A673 (cell line): Measurements from ENCODE around the gene FNDC11. TPM values are rescaled to one million over a fixed set of nuclear protein-coding genes. Genes with fewer than 3 reads are reported as not detected.

Experiments
- BruUV-seq: library from RNA; stranded (reverse); fragments of 400-500 nt; replicated peaks from 2 replicates; lab custom pipeline; 2021; lab: Mats Ljungman, UMichigan
- CTCF ChIA-PET: fragments of 300-600 bp; sonication (Branson Sonifier 250); formaldehyde crosslinking; loops from one replicate; lab custom pipeline; 2022; ENCODE audit warnings: antibody characterized with exemption; lab: Charles Lee
- POLR2A ChIA-PET: fragments of 300-600 bp; sonication (Branson Sonifier 250); formaldehyde crosslinking; loops from one replicate; lab custom pipeline; 2022; ENCODE audit warnings: antibody characterized with exemption; ENCODE audit not compliant: low non-redundant PET; lab: Charles Lee
- DNase-seq: peaks from one replicate; pipeline ENCODE4 v3.0.0-alpha.2; 2015; ENCODE audit warnings: low spot score
- H3K27ac ChIP-seq: fragments of 200-600 bp; sonication (generic); 2 replicates; pipeline ENCODE4 v1.5.1; 2016; ENCODE audit warnings: mixed run types, low read depth, mild to moderate bottlenecking, mixed read lengths, antibody characterized with exemption, low read length; ENCODE audit not compliant: poor library complexity, severe bottlenecking
- H3K27me3 ChIP-seq: fragments of 200-600 bp; sonication (generic); replicated peaks from 2 replicates; pipeline ENCODE4 v1.6.1; 2017; ENCODE audit warnings: mixed run types, low read depth, mild to moderate bottlenecking, mixed read lengths, antibody characterized with exemption, low read length; ENCODE audit not compliant: insufficient read depth, poor library complexity
- H3K36me3 ChIP-seq: fragments of 200-600 bp; sonication (generic); 2 replicates; pipeline ENCODE4 v1.6.1; 2016; ENCODE audit warnings: mixed run types, mild to moderate bottlenecking, mixed read lengths, antibody characterized with exemption, low read length; ENCODE audit not compliant: insufficient read depth, poor library complexity, severe bottlenecking
- H3K4me1 ChIP-seq: fragments of 200-600 bp; sonication (generic); 2 replicates; pipeline ENCODE4 v1.6.1; 2017; ENCODE audit warnings: mixed run types, mild to moderate bottlenecking, mixed read lengths, antibody characterized with exemption, low read length; ENCODE audit not compliant: insufficient read depth, poor library complexity, severe bottlenecking
- H3K4me3 ChIP-seq: fragments of 200-600 bp; sonication (generic); 2 replicates; pipeline ENCODE4 v1.5.1; 2016; ENCODE audit warnings: low read depth, mixed run types, mild to moderate bottlenecking, mixed read lengths, low read length; ENCODE audit not compliant: poor library complexity, severe bottlenecking
- H3K9me3 ChIP-seq: fragments of 200-600 bp; sonication (generic); 2 replicates; pipeline ENCODE4 v1.6.1; 2016; ENCODE audit warnings: mixed run types, low read depth, mild to moderate bottlenecking, mixed read lengths, antibody characterized with exemption, low read length; ENCODE audit not compliant: poor library complexity, severe bottlenecking
- CTCF ChIP-seq: fragments of 300-800, 200-600 bp; sonication (generic); conservative IDR thresholded peaks from 2 replicates; pipeline ENCODE4 v1.5.1; 2017; ENCODE audit warnings: low read depth, mild to moderate bottlenecking, antibody characterized with exemption, low read length, moderate library complexity, mixed read lengths
- EZH2 ChIP-seq: fragments of 200-600 bp; sonication (generic); IDR thresholded peaks from 2 replicates; pipeline ENCODE4 v1.6.1; 2017; ENCODE audit warnings: borderline replicate concordance, low read depth, mild to moderate bottlenecking, mixed read lengths, antibody characterized with exemption, low read length; ENCODE audit not compliant: poor library complexity, severe bottlenecking
- intact Hi-C: fragments of 100-400 bp; cut with micrococcal nuclease; formaldehyde crosslinking; loops from one replicate; pipeline ENCODE4 v1.10.0; 2022; ENCODE audit not compliant: unreplicated experiment
- total RNA-seq: library from RNA; stranded (reverse); gene quantifications from 2 replicates; pipeline ENCODE4 v1.2.3, GENCODE V29; 2021

The FNDC11 gene
- total RNA-seq, 1 experiment from 2014 or later: 0.21 TPM

GRCh38 chr20:63580796-63581461 is 27.0 kb downstream of the FNDC11 start:
- POLR2A ChIA-PET: no interaction called here
- peaks cover 7% of the 10 kb centered on the region for H3K4me1 ChIP-seq
- no peak overlapping the region for H3K27ac ChIP-seq
- H3K4me3 ChIP-seq: no peak overlapping the region
- no peaks in the 10 kb centered on the region for H3K36me3 ChIP-seq
- peak; percentile 40 for DNase-seq
- no TSS peak for BruUV-seq
- H3K27me3 ChIP-seq: no peaks in the 10 kb centered on the region
- no peaks in the 10 kb centered on the region for H3K9me3 ChIP-seq
- CTCF ChIA-PET: no interaction called here
- intact Hi-C loops: no loop called here
- no peak for TF ChIP-seq EZH2
- TF ChIP-seq CTCF: peak; percentile 51

- Histone ChIP-seq H3K4me3 (no peak overlapping the region), H3K4me1 (peaks cover 7% of the 10 kb centered on the region), H3K36me3 (no peaks in the 10 kb centered on the region), H3K27ac (no peak overlapping the region), H3K27me3 (no peaks in the 10 kb centered on the region), H3K9me3 (no peaks in the 10 kb centered on the region)
- no TSS peak for BruUV-seq
- POLR2A ChIA-PET: no interaction called here
- TF ChIP-seq EZH2 (no peak), CTCF (no peak)
- CTCF ChIA-PET: interaction anchor here (0.7 kb wide), 1 partner anchor 359 kb away, joined by 3 read pairs; no protein-coding TSS in a partner anchor
- intact Hi-C loops: no loop called here
- DNase-seq: no peak
These were observed 28.6 kb downstream of the FNDC11 start for GRCh38 chr20:63582382-63583063.

- TF ChIP-seq CTCF: no peak
- no peak for TF ChIP-seq EZH2
These were observed 31.9 kb downstream of the FNDC11 start for GRCh38 chr20:63585616-63586565.

More at GRCh38 chr20:63585616-63586565, 31.9 kb downstream of the FNDC11 start:
- Histone ChIP-seq H3K27me3 (no peaks in the 10 kb centered on the region), H3K4me3 (no peak overlapping the region), H3K36me3 (no peaks in the 10 kb centered on the region), H3K9me3 (no peaks in the 10 kb centered on the region), H3K27ac (no peak overlapping the region), H3K4me1 (peaks cover 7% of the 10 kb centered on the region)
- DNase-seq: no peak
- intact Hi-C loops: no loop called here
- ChIA-PET CTCF (no interaction called here), POLR2A (no interaction called here)
- no TSS peak for BruUV-seq
